ENCODE data around the gene DIO3. TPM values are rescaled to one million over a fixed set of nuclear protein-coding genes. Genes with fewer than 3 reads are reported as not detected.

DIO3 gene
- total and polyA plus RNA-seq, 2 of the 4 experiments (the other 2 are of a cell fraction) = not detected

DNA sequence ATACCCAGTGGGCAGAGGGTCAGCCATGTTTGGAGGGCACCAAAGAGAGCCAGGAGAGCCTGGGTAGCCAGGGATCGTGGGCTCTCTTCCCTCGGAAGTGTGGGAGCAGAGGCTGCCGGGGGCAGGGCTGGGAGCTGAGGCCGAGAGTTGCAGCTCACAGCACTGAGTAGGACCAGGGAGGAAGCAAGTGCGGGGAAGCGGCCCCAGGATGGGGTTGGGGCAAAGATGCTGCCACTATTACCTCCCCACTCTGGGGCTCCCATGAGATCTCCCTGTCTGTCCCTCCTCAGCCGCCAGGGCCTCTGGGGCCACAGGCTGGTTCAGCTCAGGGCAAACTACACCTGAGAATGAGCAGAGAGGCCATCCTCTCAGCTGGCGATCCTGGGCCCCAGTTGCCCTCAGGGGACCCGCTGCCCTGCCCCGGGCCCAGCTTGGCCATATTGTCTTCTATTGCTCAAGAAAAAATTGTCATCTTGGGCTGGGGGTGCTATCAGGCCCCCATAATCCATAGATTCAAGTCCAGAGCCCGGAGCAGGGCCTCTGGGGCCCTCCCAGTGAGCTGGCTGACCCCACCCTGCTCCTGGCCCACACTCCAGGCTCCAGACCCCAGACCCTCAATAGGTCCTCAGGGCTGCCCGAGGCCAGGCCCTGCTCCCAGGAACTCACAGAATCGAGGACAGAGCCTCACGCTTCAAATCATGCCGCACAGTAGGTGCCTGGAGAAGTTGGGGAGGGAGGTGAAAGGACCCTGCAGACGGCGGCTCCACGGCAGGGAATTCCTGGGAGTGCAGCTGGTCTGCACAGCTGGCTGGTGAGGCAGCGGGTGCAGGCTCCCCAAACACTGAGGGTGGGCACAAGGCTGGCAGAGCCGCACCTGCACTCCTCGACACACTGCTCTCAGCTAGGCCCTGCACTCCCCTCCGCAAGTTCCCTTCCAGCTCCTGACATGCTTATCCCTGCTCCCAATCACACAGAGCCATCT is 20.5 kb upstream of the DIO3 start:
- Histone ChIP-seq H3K23ac (ENCODE audit: low read depth, low read length) (no peak overlapping the region), H2BK120ac (ENCODE audit: low read depth, low read length) (no peak overlapping the region), H2AFZ (replicated peaks; ENCODE audit: low read length, poor library complexity) (no peak overlapping the region), H3K27ac (ENCODE audit: insufficient read depth, low read length) (no peak overlapping the region), H2AK5ac (ENCODE audit: low read depth, low read length) (no peak overlapping the region), H3K56ac (ENCODE audit: extremely low read depth, insufficient read depth, low read length) (no peak overlapping the region), H4K8ac (ENCODE audit: low read depth in 2 of 2, low read length in 2 of 2) (no peak overlapping the region), H3K4me2 (ENCODE audit: low read depth, low read length) (no peak overlapping the region), H3K79me1 (ENCODE audit: low read depth in 1 of 2, low read length in 2 of 2) (no peaks in the 10 kb centered on the region), H4K5ac (ENCODE audit: low read depth, low read length) (no peak overlapping the region), H2BK5ac (ENCODE audit: low read depth, low read length, poor library complexity, severe bottlenecking) (no peak overlapping the region), H3K4ac (ENCODE audit: low read depth, low read length) (no peak overlapping the region), H2AK9ac (replicated peaks; ENCODE audit: low read depth, low read length, poor library complexity) (no peak overlapping the region), H3K4me1 (ENCODE audit: control insufficient read depth, insufficient read depth, low read length) (no peaks in the 10 kb centered on the region), H3K27me3 (ENCODE audit: control insufficient read depth, insufficient read depth, low read length) (peaks cover 17% of the 10 kb centered on the region; the same call in 1 of the 2 replicates), H3K4me3 (ENCODE audit: insufficient read depth, low read depth, low read length) (no peak overlapping the region), H3K9ac (ENCODE audit: low read depth, low read length) (no peak overlapping the region), H3K36me3 (ENCODE audit: control insufficient read depth, insufficient read depth, low read length) (no peaks in the 10 kb centered on the region), H3K14ac (replicated peaks; ENCODE audit: low read depth, low read length) (no peak overlapping the region), H4K91ac (ENCODE audit: insufficient read depth, low read depth, low read length) (no peak overlapping the region), H3K18ac (ENCODE audit: low read depth, low read length) (no peak overlapping the region), H3K9me3 (ENCODE audit: control insufficient read depth, insufficient read depth, low read length) (peaks cover 6% of the 10 kb centered on the region), H2BK15ac (ENCODE audit: low read depth, low read length) (no peak overlapping the region), H2BK20ac (ENCODE audit: low read depth, low read length) (no peak overlapping the region), H4K20me1 (ENCODE audit: insufficient read depth, low read length) (no peaks in the 10 kb centered on the region), H3K9me1 (ENCODE audit: insufficient read depth, low read length) (no peaks in the 10 kb centered on the region)
- DNase-seq = no peak
- no TSS peak for BruUV-seq (replicated peaks)
- ChIA-PET CTCF (no interaction called here), POLR2A (ENCODE audit: unreplicated experiment) (no interaction called here)
- in situ Hi-C loops (cut with MboI; ENCODE audit: low sequenced_read_pairs) (no loop called here), dilution Hi-C loops (cut with HindIII; ENCODE audit: low sequenced_read_pairs, unreplicated experiment) (no loop called here), intact Hi-C loops (cut with micrococcal nuclease) (no loop called here)
- 66% methylated on average over 7 of the region's 22 CpGs; no CpG with 5 or more reads in 1 of the 2 experiments for WGBS, 2 experiments (ENCODE audit: extremely low coverage in 2 of 2, insufficient read length in 1 of 2)
- TF ChIP-seq RFX5 (IDR thresholded peaks at IDR 0.05; ENCODE audit: low read depth, low read length) = no peak
- TF ChIP-seq, protein P1, sequence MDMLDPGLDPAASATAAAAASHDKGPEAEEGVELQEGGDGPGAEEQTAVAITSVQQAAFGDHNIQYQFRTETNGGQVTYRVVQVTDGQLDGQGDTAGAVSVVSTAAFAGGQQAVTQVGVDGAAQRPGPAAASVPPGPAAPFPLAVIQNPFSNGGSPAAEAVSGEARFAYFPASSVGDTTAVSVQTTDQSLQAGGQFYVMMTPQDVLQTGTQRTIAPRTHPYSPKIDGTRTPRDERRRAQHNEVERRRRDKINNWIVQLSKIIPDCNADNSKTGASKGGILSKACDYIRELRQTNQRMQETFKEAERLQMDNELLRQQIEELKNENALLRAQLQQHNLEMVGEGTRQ (IDR thresholded peaks at IDR 0.05; ENCODE audit: low read depth, low read length) = no peak
- TF ChIP-seq, protein P2, sequence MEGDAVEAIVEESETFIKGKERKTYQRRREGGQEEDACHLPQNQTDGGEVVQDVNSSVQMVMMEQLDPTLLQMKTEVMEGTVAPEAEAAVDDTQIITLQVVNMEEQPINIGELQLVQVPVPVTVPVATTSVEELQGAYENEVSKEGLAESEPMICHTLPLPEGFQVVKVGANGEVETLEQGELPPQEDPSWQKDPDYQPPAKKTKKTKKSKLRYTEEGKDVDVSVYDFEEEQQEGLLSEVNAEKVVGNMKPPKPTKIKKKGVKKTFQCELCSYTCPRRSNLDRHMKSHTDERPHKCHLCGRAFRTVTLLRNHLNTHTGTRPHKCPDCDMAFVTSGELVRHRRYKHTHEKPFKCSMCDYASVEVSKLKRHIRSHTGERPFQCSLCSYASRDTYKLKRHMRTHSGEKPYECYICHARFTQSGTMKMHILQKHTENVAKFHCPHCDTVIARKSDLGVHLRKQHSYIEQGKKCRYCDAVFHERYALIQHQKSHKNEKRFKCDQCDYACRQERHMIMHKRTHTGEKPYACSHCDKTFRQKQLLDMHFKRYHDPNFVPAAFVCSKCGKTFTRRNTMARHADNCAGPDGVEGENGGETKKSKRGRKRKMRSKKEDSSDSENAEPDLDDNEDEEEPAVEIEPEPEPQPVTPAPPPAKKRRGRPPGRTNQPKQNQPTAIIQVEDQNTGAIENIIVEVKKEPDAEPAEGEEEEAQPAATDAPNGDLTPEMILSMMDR (conservative IDR thresholded peaks at IDR 0.05; ENCODE audit: low read depth, low read length) = no peak
- no peak for TF ChIP-seq MXI1 (IDR thresholded peaks at IDR 0.05; ENCODE audit: borderline replicate concordance, low read depth, low read length)
- no peak for ATAC-seq (ENCODE audit: low read depth)

Measured in IMR-90 (cell line).